Measurements from ENCODE around the gene RAB38. TPM values are rescaled to one million over a fixed set of nuclear protein-coding genes. Genes with fewer than 3 reads are reported as not detected.

RAB38 gene
- total RNA-seq, 4 donors from 2014 or later = 1.3 to 56.8 (median 7.2) TPM; not detected in 1

- no peaks in the 10 kb centered on the region for H3K27me3 ChIP-seq
- intact Hi-C loops (cut with DNase I; ENCODE audit: low total_unique reads) = no loop called here
- H3K4me3 ChIP-seq = no peak overlapping the region
- H3K4me1 ChIP-seq = no peaks in the 10 kb centered on the region
- no peaks in the 10 kb centered on the region for H3K9me3 ChIP-seq
- TF ChIP-seq, protein P1, sequence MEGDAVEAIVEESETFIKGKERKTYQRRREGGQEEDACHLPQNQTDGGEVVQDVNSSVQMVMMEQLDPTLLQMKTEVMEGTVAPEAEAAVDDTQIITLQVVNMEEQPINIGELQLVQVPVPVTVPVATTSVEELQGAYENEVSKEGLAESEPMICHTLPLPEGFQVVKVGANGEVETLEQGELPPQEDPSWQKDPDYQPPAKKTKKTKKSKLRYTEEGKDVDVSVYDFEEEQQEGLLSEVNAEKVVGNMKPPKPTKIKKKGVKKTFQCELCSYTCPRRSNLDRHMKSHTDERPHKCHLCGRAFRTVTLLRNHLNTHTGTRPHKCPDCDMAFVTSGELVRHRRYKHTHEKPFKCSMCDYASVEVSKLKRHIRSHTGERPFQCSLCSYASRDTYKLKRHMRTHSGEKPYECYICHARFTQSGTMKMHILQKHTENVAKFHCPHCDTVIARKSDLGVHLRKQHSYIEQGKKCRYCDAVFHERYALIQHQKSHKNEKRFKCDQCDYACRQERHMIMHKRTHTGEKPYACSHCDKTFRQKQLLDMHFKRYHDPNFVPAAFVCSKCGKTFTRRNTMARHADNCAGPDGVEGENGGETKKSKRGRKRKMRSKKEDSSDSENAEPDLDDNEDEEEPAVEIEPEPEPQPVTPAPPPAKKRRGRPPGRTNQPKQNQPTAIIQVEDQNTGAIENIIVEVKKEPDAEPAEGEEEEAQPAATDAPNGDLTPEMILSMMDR (IDR thresholded peaks at IDR 0.05) = no peak
- no peak for TF ChIP-seq POLR2A (IDR thresholded peaks at IDR 0.05)
- H3K27ac ChIP-seq = no peak overlapping the region
- no peak for DNase-seq
- no peaks in the 10 kb centered on the region for H3K36me3 ChIP-seq
Observed at GRCh38 chr11:88087337-88087736, 87.9 kb downstream of the RAB38 start.

DNA sequence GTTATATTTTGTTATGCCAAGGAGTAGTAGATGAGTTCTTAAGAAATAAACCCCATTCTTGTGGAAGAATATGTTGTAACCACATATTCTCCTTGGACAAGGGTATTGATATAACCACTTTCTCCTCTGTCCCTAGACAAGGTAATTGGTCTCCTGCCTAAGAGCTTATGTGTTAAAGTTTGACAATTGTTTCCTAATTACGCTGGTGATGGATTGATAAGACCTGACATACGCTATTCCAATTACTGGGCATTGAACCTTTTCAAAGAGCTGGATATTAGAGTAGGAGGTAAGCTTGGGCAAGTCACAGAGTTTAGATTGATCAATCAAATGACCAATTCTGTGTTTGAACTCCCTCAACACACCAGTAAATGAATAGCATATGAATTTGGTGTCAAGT, 88.9 kb downstream of the RAB38 start:
- Histone ChIP-seq H3K4me3 (no peak overlapping the region), H3K27ac (no peak overlapping the region), H3K27me3 (no peaks in the 10 kb centered on the region), H3K4me1 (no peaks in the 10 kb centered on the region), H3K9me3 (no peaks in the 10 kb centered on the region), H3K36me3 (no peaks in the 10 kb centered on the region)
- TF ChIP-seq, protein P1 (IDR thresholded peaks at IDR 0.05) = no peak
- no peak for TF ChIP-seq POLR2A (IDR thresholded peaks at IDR 0.05)
- DNase-seq = no peak
- intact Hi-C loops (cut with DNase I; ENCODE audit: low total_unique reads) = no loop called here

- H3K36me3 ChIP-seq = no peaks in the 10 kb centered on the region
- H3K27me3 ChIP-seq = no peaks in the 10 kb centered on the region
- intact Hi-C loops (cut with DNase I; ENCODE audit: low total_unique reads) = loop anchor here (2.0 kb wide), 1 partner anchor 48 kb away; no protein-coding TSS in a partner anchor
- no peak overlapping the region for H3K27ac ChIP-seq
- TF ChIP-seq, protein P1 (IDR thresholded peaks at IDR 0.05) = no peak
- TF ChIP-seq POLR2A (IDR thresholded peaks at IDR 0.05) = no peak
- no peaks in the 10 kb centered on the region for H3K4me1 ChIP-seq
- DNase-seq = no peak
- no peak overlapping the region for H3K4me3 ChIP-seq
- H3K9me3 ChIP-seq = no peaks in the 10 kb centered on the region
Observed at GRCh38 chr11:88070437-88070836, 104.8 kb downstream of the RAB38 start.

GRCh38 chr11:88068848-88069554, 106.2 kb downstream of the RAB38 start:
- Histone ChIP-seq H3K27me3 (no peaks in the 10 kb centered on the region), H3K27ac (no peak overlapping the region), H3K4me3 (no peak overlapping the region), H3K36me3 (no peaks in the 10 kb centered on the region), H3K9me3 (no peaks in the 10 kb centered on the region), H3K4me1 (no peaks in the 10 kb centered on the region)
- no peak for TF ChIP-seq POLR2A (IDR thresholded peaks at IDR 0.05)
- TF ChIP-seq, protein P1 (IDR thresholded peaks at IDR 0.05) = no peak
- intact Hi-C loops (cut with DNase I; ENCODE audit: low total_unique reads) = no loop called here
- no peak for DNase-seq

DNA sequence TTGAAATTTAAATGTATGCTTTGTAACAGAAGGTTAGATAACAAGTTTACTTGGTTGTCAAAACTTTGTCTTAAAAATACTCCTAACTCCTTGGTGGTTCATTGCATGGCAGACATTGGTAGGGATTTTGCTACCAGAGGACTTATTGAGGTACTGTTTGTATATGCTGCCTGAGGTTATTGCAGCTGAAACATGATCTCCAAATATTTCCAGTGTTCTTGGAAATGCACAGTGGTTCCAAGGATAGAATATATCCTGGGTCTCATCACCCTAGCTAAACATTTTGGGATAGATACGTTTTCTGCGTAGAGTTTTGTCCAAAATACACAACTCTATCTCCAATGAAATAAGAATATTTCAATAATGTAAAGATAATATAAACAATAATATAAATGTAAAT, 109.2 kb downstream of the RAB38 start:
- Histone ChIP-seq H3K36me3 (no peaks in the 10 kb centered on the region), H3K27ac (no peak overlapping the region), H3K4me1 (no peaks in the 10 kb centered on the region), H3K9me3 (no peaks in the 10 kb centered on the region), H3K27me3 (no peaks in the 10 kb centered on the region), H3K4me3 (no peak overlapping the region)
- intact Hi-C loops (cut with DNase I; ENCODE audit: low total_unique reads) = no loop called here
- TF ChIP-seq, protein P1 (IDR thresholded peaks at IDR 0.05) = no peak
- TF ChIP-seq POLR2A (IDR thresholded peaks at IDR 0.05) = no peak
- DNase-seq = no peak

Data from uterus (tissue), 4 donors.